H7 (cell line): ENCODE data around the gene ANKRD9. TPM values are rescaled to one million over a fixed set of nuclear protein-coding genes. Genes with fewer than 3 reads are reported as not detected.
A peak's percentile ranks its signal among the peaks of the same experiment; 100 is the strongest.
"Not testable (repeated sequence)": the region's sequence is repeated elsewhere in the genome, so short reads cannot be mapped to it uniquely, and the experiment has no call there.

Experiments
- DNase-seq: peaks from one replicate; pipeline ENCODE4 v3.0.0; 2012
- H3K27me3 ChIP-seq: 2 replicates; pipeline ENCODE4 v1.6.0; 2011; ENCODE audit warnings: mild to moderate bottlenecking, low read length; ENCODE audit not compliant: control insufficient read depth, insufficient read depth
- H3K36me3 ChIP-seq: replicated peaks from 2 replicates; pipeline ENCODE4 v1.5.1; 2011; ENCODE audit warnings: low read length; ENCODE audit not compliant: control insufficient read depth, insufficient read depth
- H3K4me3 ChIP-seq: 2 replicates; pipeline ENCODE4 v1.5.1; 2011; ENCODE audit warnings: low read depth, mild to moderate bottlenecking, control low read depth, low read length, moderate library complexity; ENCODE audit not compliant: insufficient read depth
- total RNA-seq: library from RNA; depleted of rRNA; stranded (reverse); fragments of >200 nt; shearing (Covaris generic); gene quantifications from 2 replicates; pipeline ENCODE4 v1.2.3, GENCODE V29; 2014

The ANKRD9 gene
- total RNA-seq, 1 experiment from 2014 or later: 52.0 TPM

GRCh38 chr14:102523569-102524450 is 14.2 kb upstream of the ANKRD9 start:
- no peak overlapping the region for H3K4me3 ChIP-seq
- DNase-seq: peak; percentile 62
- H3K27me3 ChIP-seq: no peaks in the 10 kb centered on the region
- no peaks in the 10 kb centered on the region for H3K36me3 ChIP-seq

GRCh38 chr14:102523200-102523568 is 13.6 kb upstream of the ANKRD9 start:
- H3K4me3 ChIP-seq: no peak overlapping the region

GRCh38 chr14:102519709-102520108 is 10.1 kb upstream of the ANKRD9 start:
- not testable (repeated sequence) for DNase-seq, H3K27me3 ChIP-seq, H3K4me3 ChIP-seq, H3K36me3 ChIP-seq

More at GRCh38 chr14:102523200-102523568, 13.6 kb upstream of the ANKRD9 start:
- DNase-seq: no peak
- no peaks in the 10 kb centered on the region for H3K27me3 ChIP-seq
- no peaks in the 10 kb centered on the region for H3K36me3 ChIP-seq

- Histone ChIP-seq H3K27me3 (peaks cover 4% of the 10 kb centered on the region), H3K4me3 (no peak overlapping the region), H3K36me3 (no peaks in the 10 kb centered on the region)
- DNase-seq: peak; percentile 44
These were observed 8.6 kb upstream of the ANKRD9 start for GRCh38 chr14:102518063-102518648.

- Histone ChIP-seq H3K4me3 (peak overlapping the region; percentile 62), H3K27me3 (peaks cover 4% of the 10 kb centered on the region), H3K36me3 (no peaks in the 10 kb centered on the region)
- DNase-seq: no peak
These were observed 8.0 kb upstream of the ANKRD9 start for GRCh38 chr14:102517392-102518062.

- H3K4me3 ChIP-seq: peak overlapping the region; percentile 62
- H3K36me3 ChIP-seq: no peaks in the 10 kb centered on the region
- DNase-seq: peak; percentile 98
- peaks cover 4% of the 10 kb centered on the region for H3K27me3 ChIP-seq
These were observed 7.2 kb upstream of the ANKRD9 start for GRCh38 chr14:102516531-102517391.

GRCh38 chr14:102514987-102515733 is 5.6 kb upstream of the ANKRD9 start:
- no peak for DNase-seq
- Histone ChIP-seq H3K36me3 (no peaks in the 10 kb centered on the region), H3K4me3 (no peak overlapping the region), H3K27me3 (peaks cover 4% of the 10 kb centered on the region)

- Histone ChIP-seq H3K36me3 (no peaks in the 10 kb centered on the region), H3K4me3 (no peak overlapping the region), H3K27me3 (peaks cover 4% of the 10 kb centered on the region)
- DNase-seq: no peak
These were observed 4.6 kb upstream of the ANKRD9 start for GRCh38 chr14:102513899-102514772.

GRCh38 chr14:102512793-102513300 is 3.3 kb upstream of the ANKRD9 start:
- no peak overlapping the region for H3K4me3 ChIP-seq
- DNase-seq: no peak
- H3K36me3 ChIP-seq: no peaks in the 10 kb centered on the region; the same call in 1 of the 2 replicates
- peaks cover 4% of the 10 kb centered on the region; the same call in 1 of the 2 replicates for H3K27me3 ChIP-seq

GRCh38 chr14:102511538-102511937 is 2.0 kb upstream of the ANKRD9 start:
- no peak overlapping the region for H3K4me3 ChIP-seq
- H3K36me3 ChIP-seq: peaks cover 1% of the 10 kb centered on the region
- no peaks in the 10 kb centered on the region; the same call in 1 of the 2 replicates for H3K27me3 ChIP-seq
- no peak for DNase-seq

GRCh38 chr14:102510616-102511520 is 1.3 kb upstream of the ANKRD9 start:
- H3K4me3 ChIP-seq: peak overlapping the region; percentile 67
- H3K36me3 ChIP-seq: peaks cover 2% of the 10 kb centered on the region
- peak; percentile 96 for DNase-seq

More at GRCh38 chr14:102510616-102511520, 1.3 kb upstream of the ANKRD9 start:
- no peaks in the 10 kb centered on the region; the same call in 1 of the 2 replicates for H3K27me3 ChIP-seq
